HCT116 (cell line): ENCODE measurements around the gene CORO6. TPM values are rescaled to one million over a fixed set of nuclear protein-coding genes. Genes with fewer than 3 reads are reported as not detected.

ENCODE experiments used
- ATAC-seq: fragments of 200-7000 bp; cut with Tn5 transposase; 2 replicates; pipeline ENCODE4 v1.9.1; 2020; ENCODE audit warnings: mild to moderate bottlenecking, moderate library complexity
- BruUV-seq: library from RNA; stranded (reverse); fragments of 400-500 nt; replicated peaks from 2 replicates; lab custom pipeline; 2021; lab: Mats Ljungman, UMichigan
- CTCF ChIA-PET: fragments of 300-600 bp; sonication (Branson Sonifier 250); formaldehyde crosslinking; loops from one replicate; lab custom pipeline; 2021; ENCODE audit warnings: antibody characterized with exemption; lab: Charles Lee
- POLR2A ChIA-PET: fragments of 300-600, 350-600 bp; sonication (Branson Sonifier 250); formaldehyde crosslinking; loops from one replicate; lab custom pipeline; 2021; ENCODE audit warnings: antibody characterized with exemption; lab: Charles Lee
- RAD21 ChIA-PET, 2 experiments: fragments of 300-600 bp; sonication (Branson Sonifier 250); formaldehyde crosslinking; loops; one replicate each; lab custom pipeline; 2023; ENCODE audit warnings: low total read pairs in 2 of 2; ENCODE audit not compliant: uncharacterized antibody in 2 of 2, unreplicated experiment in 2 of 2, low non-redundant PET in 1 of 2; lab: Charles Lee
- DNase-seq: peaks from one replicate; pipeline ENCODE4 v3.0.0-alpha.2; 2010; ENCODE audit warnings: low read depth, low spot score
- H2AFZ ChIP-seq: fragments of 200-600 bp; shearing (Covaris generic), sonication (generic); 2 replicates; pipeline ENCODE4 v1.6.1; 2017; ENCODE audit warnings: low read depth, mixed run types, mixed read lengths, antibody characterized with exemption, low read length; ENCODE audit not compliant: poor library complexity, severe bottlenecking
- H3K27ac ChIP-seq: 2 replicates; pipeline ENCODE4 v1.5.1; 2012; ENCODE audit warnings: low read depth, low read length
- H3K27me3 ChIP-seq: fragments of 200-600 bp; sonication (generic); 2 replicates; pipeline ENCODE4 v1.6.1; 2016; ENCODE audit warnings: mixed run types, low read length, mixed read lengths; ENCODE audit not compliant: insufficient read depth
- H3K36me3 ChIP-seq, 2 experiments: fragments of 200-500 bp in 1 of 2; fragments of 200-600 bp in 1 of 2; sonication (Bioruptor generic) in 1 of 2; sonication (generic) in 1 of 2; 2 replicates each; pipeline versions ENCODE4 v1.5.1 to v1.6.1; 2014 to 2016; ENCODE audit warnings: low read length in 2 of 2, inconsistent platforms in 1 of 2, mixed read lengths in 1 of 2, mixed run types in 1 of 2; ENCODE audit not compliant: insufficient read depth in 2 of 2, control insufficient read depth in 1 of 2
- H3K4me1 ChIP-seq, 2 experiments: fragments of 200-600 bp in 1 of 2; sonication (generic) in 1 of 2; 2 replicates each; pipeline versions ENCODE4 v1.5.1 to v1.6.1; 2012 to 2017; ENCODE audit warnings: low read length in 2 of 2, inconsistent platforms in 1 of 2, mild to moderate bottlenecking in 1 of 2, mixed read lengths in 1 of 2, mixed run types in 1 of 2, moderate library complexity in 1 of 2; ENCODE audit not compliant: insufficient read depth in 2 of 2, control insufficient read depth in 1 of 2
- H3K4me2 ChIP-seq: fragments of 200-600 bp; sonication (generic); 2 replicates; pipeline ENCODE4 v1.6.1; 2017; ENCODE audit warnings: mixed run types, low read length, mixed read lengths
- H3K4me3 ChIP-seq, 2 experiments: fragments of 200-600 bp in 1 of 2; sonication (generic) in 1 of 2; replicated peaks in 1 of 2; 2 replicates each; pipeline ENCODE4 v1.5.1; 2011 to 2016; ENCODE audit warnings: low read length in 2 of 2, control low read depth in 1 of 2, low read depth in 1 of 2, mild to moderate bottlenecking in 1 of 2, mixed read lengths in 1 of 2, mixed run types in 1 of 2
- H3K79me2 ChIP-seq: fragments of 200-600 bp; sonication (generic); 2 replicates; pipeline ENCODE4 v1.6.1; 2017; ENCODE audit warnings: mild to moderate bottlenecking, mixed run types, low read length, moderate library complexity, mixed read lengths; ENCODE audit not compliant: insufficient read depth
- H3K9ac ChIP-seq: fragments of 200-600 bp; sonication (generic); 2 replicates; pipeline ENCODE4 v1.6.1; 2016; ENCODE audit warnings: low read length, mixed read lengths
- H3K9me2 ChIP-seq: fragments of 200-600 bp; sonication (generic), shearing (Covaris generic); 2 replicates; pipeline ENCODE4 v1.6.1; 2017; ENCODE audit warnings: mixed run types, mild to moderate bottlenecking, moderate library complexity; ENCODE audit not compliant: insufficient read depth
- H3K9me3 ChIP-seq, 2 experiments: fragments of 200-500 bp in 1 of 2; fragments of 200-600 bp in 1 of 2; sonication (Bioruptor generic) in 1 of 2; sonication (generic) in 1 of 2; 2 replicates each; pipeline ENCODE4 v1.6.1; 2014 to 2017; ENCODE audit warnings: low read length in 2 of 2, mixed read lengths in 2 of 2, inconsistent platforms in 1 of 2, low read depth in 1 of 2, mild to moderate bottlenecking in 1 of 2, mixed run types in 1 of 2, moderate library complexity in 1 of 2; ENCODE audit not compliant: control insufficient read depth in 1 of 2, insufficient read depth in 1 of 2
- H4K20me1 ChIP-seq: fragments of 200-600 bp; sonication (generic), shearing (Covaris generic); 2 replicates; pipeline ENCODE4 v1.6.1; 2017; ENCODE audit warnings: mixed run types, mild to moderate bottlenecking, moderate library complexity; ENCODE audit not compliant: insufficient read depth
- FOSL1 ChIP-seq: IDR thresholded peaks from 2 replicates; pipeline ENCODE4 v1.6.1; 2012; ENCODE audit warnings: low read depth
- POLR2A ChIP-seq: IDR thresholded peaks from 2 replicates; pipeline ENCODE4 v1.7.0; 2011; ENCODE audit warnings: borderline replicate concordance; ENCODE audit not compliant: insufficient read depth, insufficient read length; ENCODE audit errors: extremely low read depth
- POLR2AphosphoS5 ChIP-seq: IDR thresholded peaks from 2 replicates; pipeline ENCODE4 v1.6.1; 2011; ENCODE audit warnings: mild to moderate bottlenecking, low read depth, low read length, moderate library complexity
- TCF7L2 ChIP-seq: IDR thresholded peaks from 2 replicates; pipeline ENCODE4 v1.7.0; 2011; ENCODE audit warnings: borderline replicate concordance, inconsistent platforms; ENCODE audit not compliant: insufficient read depth, insufficient read length; ENCODE audit errors: extremely low read depth
- intact Hi-C: fragments of 100-400 bp; cut with micrococcal nuclease; formaldehyde crosslinking; loops from 2 replicates; pipeline ENCODE4 v1.10.0; 2022
- total RNA-seq: library from RNA; stranded (reverse); gene quantifications from one replicate; pipeline ENCODE4 v1.2.1, GENCODE V29; 2021; ENCODE audit not compliant: unreplicated experiment
- TF ChIP-seq, protein P1 (sequence below): IDR thresholded peaks from 2 replicates; pipeline ENCODE4 v1.6.1; 2012; ENCODE audit warnings: low read depth

Gene CORO6
- total RNA-seq, 1 experiment from 2014 or later = 8.7 TPM

- POLR2A ChIA-PET = no interaction called here
Measured at GRCh38 chr17:29569245-29569950, 53.3 kb downstream of the CORO6 start.

More at GRCh38 chr17:29569245-29569950, 53.3 kb downstream of the CORO6 start:
- Histone ChIP-seq H4K20me1 (no peaks in the 10 kb centered on the region), H3K27me3 (no peaks in the 10 kb centered on the region), H3K9ac (peak overlapping the region; percentile 60), H3K79me2 (peaks cover 10% of the 10 kb centered on the region; the same call in 1 of the 2 replicates), H2AFZ (no peak overlapping the region), H3K36me3 (no peaks in the 10 kb centered on the region), H3K9me2 (no peaks in the 10 kb centered on the region), H3K4me3 (peak overlapping the region; percentile 54 to 82), H3K4me1 (peaks cover 13 to 25% of the 10 kb centered on the region in 2 experiments), H3K4me2 (peak overlapping the region; percentile 99), H3K9me3 (no peaks in the 10 kb centered on the region), H3K27ac (peak overlapping the region; percentile 73)
- ATAC-seq = no peak
- intact Hi-C loops = no loop called here
- ChIA-PET CTCF (interaction anchor here (0.9 to 3.8 kb wide), 2 partner anchors 11 to 22 kb away, joined by 3 to 26 read pairs; partner anchors contain the start of gene ANKRD13B), RAD21 (no interaction called here)
- BruUV-seq = TSS peak; percentile 39
- TF ChIP-seq POLR2AphosphoS5 (no peak), POLR2A (no peak), TCF7L2 (no peak), FOSL1 (no peak)
- TF ChIP-seq, protein P1, sequence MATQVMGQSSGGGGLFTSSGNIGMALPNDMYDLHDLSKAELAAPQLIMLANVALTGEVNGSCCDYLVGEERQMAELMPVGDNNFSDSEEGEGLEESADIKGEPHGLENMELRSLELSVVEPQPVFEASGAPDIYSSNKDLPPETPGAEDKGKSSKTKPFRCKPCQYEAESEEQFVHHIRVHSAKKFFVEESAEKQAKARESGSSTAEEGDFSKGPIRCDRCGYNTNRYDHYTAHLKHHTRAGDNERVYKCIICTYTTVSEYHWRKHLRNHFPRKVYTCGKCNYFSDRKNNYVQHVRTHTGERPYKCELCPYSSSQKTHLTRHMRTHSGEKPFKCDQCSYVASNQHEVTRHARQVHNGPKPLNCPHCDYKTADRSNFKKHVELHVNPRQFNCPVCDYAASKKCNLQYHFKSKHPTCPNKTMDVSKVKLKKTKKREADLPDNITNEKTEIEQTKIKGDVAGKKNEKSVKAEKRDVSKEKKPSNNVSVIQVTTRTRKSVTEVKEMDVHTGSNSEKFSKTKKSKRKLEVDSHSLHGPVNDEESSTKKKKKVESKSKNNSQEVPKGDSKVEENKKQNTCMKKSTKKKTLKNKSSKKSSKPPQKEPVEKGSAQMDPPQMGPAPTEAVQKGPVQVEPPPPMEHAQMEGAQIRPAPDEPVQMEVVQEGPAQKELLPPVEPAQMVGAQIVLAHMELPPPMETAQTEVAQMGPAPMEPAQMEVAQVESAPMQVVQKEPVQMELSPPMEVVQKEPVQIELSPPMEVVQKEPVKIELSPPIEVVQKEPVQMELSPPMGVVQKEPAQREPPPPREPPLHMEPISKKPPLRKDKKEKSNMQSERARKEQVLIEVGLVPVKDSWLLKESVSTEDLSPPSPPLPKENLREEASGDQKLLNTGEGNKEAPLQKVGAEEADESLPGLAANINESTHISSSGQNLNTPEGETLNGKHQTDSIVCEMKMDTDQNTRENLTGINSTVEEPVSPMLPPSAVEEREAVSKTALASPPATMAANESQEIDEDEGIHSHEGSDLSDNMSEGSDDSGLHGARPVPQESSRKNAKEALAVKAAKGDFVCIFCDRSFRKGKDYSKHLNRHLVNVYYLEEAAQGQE = no peak
- DNase-seq = no peak
